B cell (primary cell): Measurements from ENCODE around the gene PHACTR1. TPM values are rescaled to one million over a fixed set of nuclear protein-coding genes. Genes with fewer than 3 reads are reported as not detected.

Experiments
- ATAC-seq: fragments of 200-7000 bp; cut with Tn5 transposase; one replicate; pipeline ENCODE4 v1.10.0; 2021; ENCODE audit warnings: low read depth, mild to moderate bottlenecking, moderate number of reproducible peaks, moderate library complexity
- CTCF ChIA-PET: fragments of 350-600 bp; sonication (Branson Sonifier 250); formaldehyde crosslinking; loops from one replicate; lab custom pipeline; 2021; ENCODE audit warnings: antibody characterized with exemption, inconsistent platforms; lab: Charles Lee
- POLR2A ChIA-PET: fragments of 350-600 bp; sonication (Branson Sonifier 250); formaldehyde crosslinking; loops from one replicate; lab custom pipeline; 2021; ENCODE audit warnings: antibody characterized with exemption; lab: Charles Lee
- DNase-seq: peaks from one replicate; pipeline ENCODE4 v3.0.0; 2013
- H2AFZ ChIP-seq: 2 replicates; pipeline ENCODE4 v1.6.1; 2012; ENCODE audit warnings: mild to moderate bottlenecking, low read depth, low read length; ENCODE audit not compliant: insufficient read depth, poor library complexity, severe bottlenecking
- H3K27ac ChIP-seq, 2 donors: 1 replicate in 1 of 2; 2 replicates in 1 of 2; pipeline ENCODE4 v1.5.1; 2012 to 2013; ENCODE audit warnings: low read length in 2 of 2, mild to moderate bottlenecking in 2 of 2, moderate library complexity in 1 of 2
- H3K27me3 ChIP-seq, 4 experiments: fragments of 200-600 bp in 1 of 4; sonication (generic) in 1 of 4; replicated peaks in 1 of 4; 1 replicate in 2 of 4; 2 replicates in 2 of 4; pipeline versions ENCODE4 v1.6.1 to v1.7.0; 2013 to 2016; ENCODE audit warnings: low read length in 3 of 4, mild to moderate bottlenecking in 2 of 4, mixed read lengths in 1 of 4, moderate library complexity in 1 of 4; ENCODE audit not compliant: insufficient read depth in 4 of 4, control insufficient read depth in 3 of 4; ENCODE audit errors: control extremely low read depth in 1 of 4
- H3K36me3 ChIP-seq, 2 experiments: replicated peaks in 1 of 2; 1 replicate in 1 of 2; 2 replicates in 1 of 2; pipeline versions ENCODE4 v1.6.1 to v1.7.1; 2013; ENCODE audit warnings: low read length in 1 of 2; ENCODE audit not compliant: insufficient read depth in 2 of 2, control insufficient read depth in 1 of 2; ENCODE audit errors: control extremely low read depth in 1 of 2, extremely low read depth in 1 of 2
- H3K4me1 ChIP-seq, 2 donors: fragments of 200-600 bp in 1 of 2; sonication (generic) in 1 of 2; 1 replicate in 1 of 2; 2 replicates in 1 of 2; pipeline versions ENCODE4 v1.5.1 to v1.6.1; 2013 to 2017; ENCODE audit warnings: low read length in 2 of 2; ENCODE audit not compliant: control insufficient read depth in 2 of 2, insufficient read depth in 2 of 2
- H3K4me2 ChIP-seq: replicated peaks from 2 replicates; pipeline ENCODE3; 2012; ENCODE audit warnings: mild to moderate bottlenecking, low read depth, low read length; ENCODE audit not compliant: poor library complexity, severe bottlenecking
- H3K4me3 ChIP-seq, 5 experiments: fragments of 200-600 bp in 1 of 5; sonication (generic) in 1 of 5; 1 replicate in 3 of 5; 2 replicates in 2 of 5; pipeline versions ENCODE4 v1.5.1 to v1.7.0; 2011 to 2016; ENCODE audit warnings: low read length in 4 of 5, mild to moderate bottlenecking in 4 of 5, low read depth in 2 of 5, control low read depth in 1 of 5, moderate library complexity in 1 of 5; ENCODE audit not compliant: insufficient read depth in 1 of 5; ENCODE audit errors: control extremely low read depth in 1 of 5, extremely low read depth in 1 of 5
- H3K79me2 ChIP-seq: fragments of 200-600 bp; sonication (generic); one replicate; pipeline ENCODE4 v1.6.0; 2016; ENCODE audit warnings: low read length; ENCODE audit not compliant: control insufficient read depth, insufficient read depth
- H3K9ac ChIP-seq: fragments of 200-600 bp; sonication (generic); 2 replicates; pipeline ENCODE4 v1.6.1; 2017; ENCODE audit warnings: mild to moderate bottlenecking, low read length, moderate library complexity
- H3K9me3 ChIP-seq, 3 donors: one replicate each; pipeline versions ENCODE4 v1.6.1 to v1.7.1; 2013; ENCODE audit warnings: low read length in 2 of 3; ENCODE audit not compliant: control insufficient read depth in 2 of 3, insufficient read depth in 1 of 3; ENCODE audit errors: control extremely low read depth in 1 of 3
- H4K20me1 ChIP-seq: 2 replicates; pipeline ENCODE4 v1.6.0; 2012; ENCODE audit warnings: mild to moderate bottlenecking, low read length; ENCODE audit not compliant: insufficient read depth, control insufficient read depth, poor library complexity, severe bottlenecking
- H3K27ac Mint-ChIP-seq: one replicate; pipeline ENCODE4 v1.8.0; 2021; ENCODE audit warnings: mixed read lengths
- H3K27me3 Mint-ChIP-seq: one replicate; pipeline ENCODE4 v1.8.0; 2021; ENCODE audit warnings: mixed read lengths
- H3K4me1 Mint-ChIP-seq: one replicate; pipeline ENCODE4 v1.8.0; 2021; ENCODE audit warnings: mixed read lengths
- H3K4me3 Mint-ChIP-seq: one replicate; pipeline ENCODE4 v1.8.0; 2021; ENCODE audit warnings: mixed read lengths
- H3K9me3 Mint-ChIP-seq: one replicate; pipeline ENCODE4 v1.8.0; 2022; ENCODE audit warnings: mixed read lengths; ENCODE audit not compliant: insufficient read depth
- EZH2 ChIP-seq: IDR thresholded peaks from 2 replicates; pipeline ENCODE4 v1.6.1; 2012; ENCODE audit warnings: borderline replicate concordance, low read depth, mild to moderate bottlenecking, moderate library complexity, low read length; ENCODE audit not compliant: insufficient read depth, poor library complexity, severe bottlenecking
- WGBS: methylation state at CpG from one replicate; pipeline ENCODE4 v1.1.5; 2013; ENCODE audit warnings: missing lambda C conversion rate; ENCODE audit not compliant: insufficient coverage; 5-methylcytosine and 5-hydroxymethylcytosine counted together
- intact Hi-C: fragments of 100-400 bp; cut with micrococcal nuclease; formaldehyde crosslinking; loops from one replicate; pipeline ENCODE4 v1.10.0; 2022
- polyA plus RNA-seq: library from polyadenylated mRNA; depleted of rRNA; stranded (reverse); fragments of >200 nt; gene quantifications from 2 replicates; pipeline ENCODE4 v1.2.3, GENCODE V29; 2012
- total RNA-seq, 2 donors: library from RNA; stranded (reverse); fragments of 120-200 nt in 1 of 2; gene quantifications; 1 replicate in 1 of 2; 2 replicates in 1 of 2; pipeline versions ENCODE4 v1.2.3 to v1.2.4, GENCODE V29; 2013 to 2022
- TF ChIP-seq, protein P1 (sequence below): fragments of 200-600 bp; IDR thresholded peaks from one replicate; pipeline ENCODE4 v1.8.0; 2022; ENCODE audit warnings: antibody characterized with exemption, mild to moderate bottlenecking

The PHACTR1 gene
- total and polyA plus RNA-seq, 2 donors (not counting 1 experiment from before 2014, with no cell fraction given): 30.2 to 129 TPM

DNA sequence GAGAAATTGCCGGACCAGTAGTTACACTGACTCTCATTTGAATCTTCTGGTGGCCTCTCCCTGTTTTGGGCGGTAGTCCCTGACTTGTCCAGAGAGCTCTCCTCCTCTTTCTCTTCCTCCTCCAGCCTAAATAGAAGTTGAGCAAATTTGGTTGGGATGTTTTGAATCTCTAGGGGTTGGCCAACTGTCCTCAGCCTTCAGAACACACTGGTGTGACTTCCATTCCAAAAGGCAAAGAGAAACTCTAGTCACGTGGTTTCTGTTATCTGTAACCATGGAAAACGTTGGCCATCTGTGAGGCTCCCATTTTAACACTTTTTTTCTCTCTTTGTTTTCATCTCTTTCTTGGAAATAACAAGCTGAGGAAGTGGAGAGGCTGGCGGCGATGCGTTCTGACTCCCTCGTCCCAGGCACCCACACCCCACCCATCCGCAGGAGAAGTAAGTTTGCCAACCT, 336.5 kb downstream of the PHACTR1 start:
- peaks cover 50% of the 10 kb centered on the region for H3K27me3 Mint-ChIP-seq
- Histone ChIP-seq H3K27me3 (no peaks in the 10 kb centered on the region), H3K27ac (no peak overlapping the region), H3K9me3 (no peaks in the 10 kb centered on the region), H3K79me2 (no peaks in the 10 kb centered on the region), H3K36me3 (no peaks in the 10 kb centered on the region), H3K9ac (no peak overlapping the region), H3K4me1 (no peaks in the 10 kb centered on the region), H2AFZ (no peak overlapping the region), H3K4me3 (no peak overlapping the region), H4K20me1 (no peaks in the 10 kb centered on the region), H3K4me2 (no peak overlapping the region)
- no peak for ATAC-seq
- intact Hi-C loops: no loop called here
- no peak for TF ChIP-seq EZH2
- TF ChIP-seq, protein P1, sequence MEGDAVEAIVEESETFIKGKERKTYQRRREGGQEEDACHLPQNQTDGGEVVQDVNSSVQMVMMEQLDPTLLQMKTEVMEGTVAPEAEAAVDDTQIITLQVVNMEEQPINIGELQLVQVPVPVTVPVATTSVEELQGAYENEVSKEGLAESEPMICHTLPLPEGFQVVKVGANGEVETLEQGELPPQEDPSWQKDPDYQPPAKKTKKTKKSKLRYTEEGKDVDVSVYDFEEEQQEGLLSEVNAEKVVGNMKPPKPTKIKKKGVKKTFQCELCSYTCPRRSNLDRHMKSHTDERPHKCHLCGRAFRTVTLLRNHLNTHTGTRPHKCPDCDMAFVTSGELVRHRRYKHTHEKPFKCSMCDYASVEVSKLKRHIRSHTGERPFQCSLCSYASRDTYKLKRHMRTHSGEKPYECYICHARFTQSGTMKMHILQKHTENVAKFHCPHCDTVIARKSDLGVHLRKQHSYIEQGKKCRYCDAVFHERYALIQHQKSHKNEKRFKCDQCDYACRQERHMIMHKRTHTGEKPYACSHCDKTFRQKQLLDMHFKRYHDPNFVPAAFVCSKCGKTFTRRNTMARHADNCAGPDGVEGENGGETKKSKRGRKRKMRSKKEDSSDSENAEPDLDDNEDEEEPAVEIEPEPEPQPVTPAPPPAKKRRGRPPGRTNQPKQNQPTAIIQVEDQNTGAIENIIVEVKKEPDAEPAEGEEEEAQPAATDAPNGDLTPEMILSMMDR: no peak
- no peaks in the 10 kb centered on the region for H3K4me1 Mint-ChIP-seq
- WGBS: 100% methylated on average over 1 of the region's 9 CpGs
- ChIA-PET CTCF (no interaction called here), POLR2A (no interaction called here)
- H3K9me3 Mint-ChIP-seq: no peaks in the 10 kb centered on the region
- no peak overlapping the region for H3K4me3 Mint-ChIP-seq
- no peak for DNase-seq
- H3K27ac Mint-ChIP-seq: no peak overlapping the region

DNA sequence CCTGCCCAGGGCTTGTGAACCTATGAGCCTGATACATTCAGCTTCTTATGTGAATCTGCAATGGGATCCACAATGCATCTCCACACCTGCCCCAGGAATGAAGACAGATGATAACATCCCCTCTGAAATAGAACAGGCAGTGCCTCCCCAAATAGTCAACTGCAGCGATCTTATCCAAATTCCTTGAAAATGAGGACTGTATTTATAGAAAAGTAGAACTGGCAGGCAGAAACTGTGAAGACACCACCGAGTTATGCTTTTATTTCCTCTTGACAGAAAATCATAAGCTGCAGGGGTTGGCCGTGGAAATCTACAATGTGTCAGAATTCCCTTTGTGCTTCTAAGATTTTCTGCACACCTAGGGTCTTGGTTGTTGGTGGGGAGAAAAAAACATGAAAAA, 341.5 kb downstream of the PHACTR1 start:
- intact Hi-C loops: no loop called here
- Histone ChIP-seq H3K4me3 (no peak overlapping the region), H3K27me3 (no peaks in the 10 kb centered on the region), H3K36me3 (no peaks in the 10 kb centered on the region), H3K9me3 (no peaks in the 10 kb centered on the region), H3K4me1 (no peaks in the 10 kb centered on the region), H4K20me1 (no peaks in the 10 kb centered on the region), H3K4me2 (no peak overlapping the region), H2AFZ (no peak overlapping the region), H3K27ac (no peak overlapping the region), H3K9ac (no peak overlapping the region), H3K79me2 (no peaks in the 10 kb centered on the region)
- Mint-ChIP-seq H3K4me3 (no peak overlapping the region), H3K4me1 (no peaks in the 10 kb centered on the region), H3K27ac (no peak overlapping the region), H3K27me3 (peaks cover 30% of the 10 kb centered on the region), H3K9me3 (no peaks in the 10 kb centered on the region)
- TF ChIP-seq, protein P1: no peak
- no peak for TF ChIP-seq EZH2
- DNase-seq (no peak), ATAC-seq (no peak)
- 88% methylated on average over 1 of the region's 3 CpGs for WGBS
- POLR2A ChIA-PET: no interaction called here
- CTCF ChIA-PET: no interaction called here
